ENCODE results near the gene FAM200B. TPM values are rescaled to one million over a fixed set of nuclear protein-coding genes. Genes with fewer than 3 reads are reported as not detected.

The FAM200B gene
- total RNA-seq, 2 experiments from 2014 or later, result 8.3 to 8.9 TPM

DNA sequence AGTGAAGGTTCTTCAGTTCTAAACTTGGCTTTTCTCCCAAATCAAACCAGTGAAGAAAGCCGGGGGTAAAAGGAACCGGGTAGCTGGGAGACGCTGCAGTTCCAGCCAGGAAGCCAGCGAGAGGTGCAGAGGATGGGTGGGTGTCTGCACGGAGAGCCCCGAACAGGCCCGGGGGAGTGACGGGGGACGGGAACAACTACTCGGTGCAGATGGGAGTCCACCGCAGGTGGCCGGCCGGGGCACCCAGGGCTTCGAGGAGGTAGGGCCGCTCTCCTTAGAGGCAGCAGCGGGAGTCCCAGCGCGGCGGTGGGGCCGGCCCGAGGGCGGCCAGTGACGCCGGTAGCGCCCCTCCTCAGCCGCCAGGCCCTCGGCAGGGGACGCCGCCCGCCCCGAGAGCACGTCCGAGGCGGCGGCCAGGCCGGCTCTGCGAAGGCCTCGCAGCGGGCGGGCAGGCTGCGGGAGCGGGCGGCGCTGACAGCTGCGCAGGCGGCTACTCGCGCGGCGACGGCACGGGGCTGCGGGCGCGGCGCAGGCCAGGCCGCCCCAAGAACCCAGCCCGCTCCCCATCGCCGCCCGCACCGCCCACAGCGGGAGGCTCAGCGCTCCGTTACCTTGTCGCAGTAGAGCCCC lies 26.9 kb upstream of the FAM200B start:
- DNase-seq, result peak; percentile 54
- peaks cover 10% of the 10 kb centered on the region for H3K36me3 Mint-ChIP-seq
- CTCF ChIA-PET, result interaction anchor here (0.7 to 1.6 kb wide), 12 partner anchors 9 to 654 kb away, joined by 3 to 4 read pairs (median 3); partner anchors contain the start of gene FAM200B
- POLR2A ChIA-PET, result interaction anchor here (0.9 to 2.4 kb wide), 4 partner anchors 10 to 102 kb away, joined by 3 to 12 read pairs (median 4); partner anchors contain the start of gene FAM200B
- H3K4me3 Mint-ChIP-seq, result peak overlapping the region; percentile 93
- H3K27ac Mint-ChIP-seq, result peak overlapping the region; percentile 94
- H3K27me3 Mint-ChIP-seq, result no peaks in the 10 kb centered on the region
- intact Hi-C loops (cut with micrococcal nuclease), result loop anchor here (1.0 to 10.0 kb wide), 10 partner anchors 27 to 2000 kb away; partner anchors contain the start of genes CD38, CPEB2, FAM200B and TAPT1
- peaks cover 60% of the 10 kb centered on the region for H3K4me1 Mint-ChIP-seq (ENCODE audit: low read depth)
- H3K9me3 Mint-ChIP-seq, result no peaks in the 10 kb centered on the region

DNA sequence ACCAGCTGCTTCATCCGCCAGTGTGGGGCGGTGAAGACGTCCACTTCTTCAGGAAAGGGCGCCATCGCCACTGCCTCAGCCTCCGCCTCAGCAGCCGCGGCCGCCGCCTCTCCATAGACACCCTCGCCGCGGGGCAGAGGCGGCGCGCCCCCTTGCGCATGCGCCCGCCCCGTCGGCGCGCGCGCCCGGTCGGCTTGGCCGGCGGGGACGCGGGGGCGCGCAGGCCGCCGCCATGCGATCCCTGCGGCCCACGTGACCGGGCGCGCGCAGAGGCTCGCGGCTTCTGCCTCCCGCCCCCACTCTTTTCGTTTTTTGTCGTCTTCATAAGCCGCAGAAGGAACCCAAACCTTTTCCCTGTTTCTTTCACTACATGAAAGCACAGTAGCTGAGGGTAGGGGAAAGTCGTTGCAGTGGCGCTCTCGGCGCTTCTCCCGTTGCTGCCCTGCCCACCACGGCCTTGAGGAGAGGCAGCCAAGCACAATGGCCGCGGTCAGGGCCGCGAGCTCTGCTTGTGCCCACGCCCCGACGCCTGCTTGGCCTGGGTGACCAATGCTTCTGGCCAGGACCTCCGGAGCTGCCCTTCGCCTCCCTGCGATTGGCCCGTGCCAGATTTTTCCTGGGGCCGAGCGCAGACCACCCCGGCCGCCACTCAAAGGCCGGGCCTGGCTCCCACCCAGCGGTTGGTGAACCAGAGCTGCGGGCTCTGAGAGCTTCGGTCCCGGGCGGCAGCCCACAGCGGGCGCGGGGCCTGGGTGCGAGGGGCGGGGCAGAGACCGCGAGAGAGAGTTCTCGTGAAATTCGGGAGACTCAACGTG lies 26.2 kb upstream of the FAM200B start, which contains the start of gene FBXL5:
TSS of gene FBXL5 (minus strand) at position 135 of the 815 bp plus-strand sequence. CDS start at position 65, 70 bp downstream.
- Mint-ChIP-seq H3K36me3 (peaks cover 10% of the 10 kb centered on the region), H3K27me3 (no peaks in the 10 kb centered on the region), H3K4me3 (peak within 1 kb of the TSS; percentile 93), H3K9me3 (no peaks in the 10 kb centered on the region), H3K4me1 (ENCODE audit: low read depth) (peaks cover 61% of the 10 kb centered on the region), H3K27ac (peak within 1 kb of the TSS; percentile 94)
- DNase-seq, result peak; percentile 89
- CTCF ChIA-PET, result interaction anchor here (0.9 to 1.6 kb wide), 6 partner anchors 9 to 654 kb away, joined by 3 to 4 read pairs (median 3); partner anchors contain the start of gene FAM200B
- POLR2A ChIA-PET, result interaction anchor here (0.6 to 2.4 kb wide), 7 partner anchors 13 to 654 kb away, joined by 3 to 12 read pairs (median 3); partner anchors contain the start of gene FAM200B
- intact Hi-C loops (cut with micrococcal nuclease), result loop anchor here (1.0 to 10.0 kb wide), 8 partner anchors 26 to 2001 kb away; partner anchors contain the start of genes CD38, CPEB2, FAM200B and TAPT1

DNA sequence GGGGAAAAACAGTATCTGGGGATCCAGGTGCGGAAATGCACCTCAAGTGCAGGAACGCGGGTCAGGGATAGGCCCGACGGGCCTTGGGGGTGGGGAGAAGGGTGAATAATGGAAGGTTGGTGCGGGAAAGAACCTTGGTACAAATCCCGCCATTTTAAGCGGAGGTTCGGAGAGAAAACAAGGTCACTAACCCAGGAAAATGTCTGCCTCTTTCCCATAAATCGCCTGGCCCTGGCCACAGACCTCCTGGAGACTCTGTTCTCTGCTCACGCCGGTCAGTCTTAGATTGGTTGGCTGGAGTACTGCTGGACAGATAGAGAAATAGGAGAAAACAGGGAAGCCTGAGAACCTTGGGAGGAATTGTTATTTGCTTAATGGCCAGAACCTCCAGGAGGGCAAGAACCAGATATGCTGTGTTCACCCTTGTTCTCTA lies 25.6 kb upstream of the FAM200B start:
- peak overlapping the region; percentile 87 for H3K4me3 Mint-ChIP-seq
- no peaks in the 10 kb centered on the region for H3K27me3 Mint-ChIP-seq
- H3K4me1 Mint-ChIP-seq (ENCODE audit: low read depth), result peaks cover 58% of the 10 kb centered on the region
- H3K9me3 Mint-ChIP-seq, result no peaks in the 10 kb centered on the region
- ChIA-PET CTCF (interaction anchor here (0.9 to 1.0 kb wide), 3 partner anchors 8 to 655 kb away, joined by 3 read pairs; no protein-coding TSS in a partner anchor), POLR2A (interaction anchor here (0.6 to 2.4 kb wide), 6 partner anchors 12 to 655 kb away, joined by 3 to 12 read pairs (median 3); partner anchors contain the start of gene FAM200B)
- H3K27ac Mint-ChIP-seq, result peak overlapping the region; percentile 94
- peaks cover 10% of the 10 kb centered on the region for H3K36me3 Mint-ChIP-seq
- DNase-seq, result no peak
- intact Hi-C loops (cut with micrococcal nuclease), result loop anchor here (5.0 to 10.0 kb wide), 4 partner anchors 234 to 2001 kb away; partner anchors contain the start of gene TAPT1

DNA sequence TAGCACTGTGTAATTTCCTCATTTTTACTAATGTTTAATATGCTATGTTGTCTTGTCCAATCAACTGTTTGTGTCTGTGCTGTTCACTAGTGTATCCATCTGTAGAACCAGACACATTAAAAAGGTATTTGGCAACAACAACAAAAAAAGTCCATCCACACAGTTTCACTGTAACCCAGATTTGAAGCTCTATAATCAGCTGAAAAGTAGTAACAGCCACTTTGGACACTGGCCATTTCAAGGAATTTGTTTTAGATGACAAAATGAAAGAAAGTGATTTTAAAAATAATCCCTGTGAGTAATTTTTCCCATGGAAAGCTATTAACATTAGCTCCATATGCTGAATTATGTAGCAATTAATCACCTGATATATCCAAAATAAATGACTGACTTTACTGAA lies 24.3 kb upstream of the FAM200B start:
- no peaks in the 10 kb centered on the region for H3K9me3 Mint-ChIP-seq
- H3K4me3 Mint-ChIP-seq, result no peak overlapping the region
- ChIA-PET CTCF (interaction anchor here (0.6 to 1.1 kb wide), 3 partner anchors 99 to 656 kb away, joined by 3 to 4 read pairs (median 3); no protein-coding TSS in a partner anchor), POLR2A (interaction anchor here (1.1 kb wide), 1 partner anchor 25 kb away, joined by 3 read pairs; no protein-coding TSS in a partner anchor)
- H3K27ac Mint-ChIP-seq, result no peak overlapping the region
- DNase-seq, result no peak
- H3K27me3 Mint-ChIP-seq, result no peaks in the 10 kb centered on the region
- intact Hi-C loops (cut with micrococcal nuclease), result loop anchor here (5.0 to 10.0 kb wide), 4 partner anchors 235 to 2003 kb away; partner anchors contain the start of gene TAPT1
- peaks cover 51% of the 10 kb centered on the region for H3K4me1 Mint-ChIP-seq (ENCODE audit: low read depth)
- peaks cover 10% of the 10 kb centered on the region for H3K36me3 Mint-ChIP-seq

DNA sequence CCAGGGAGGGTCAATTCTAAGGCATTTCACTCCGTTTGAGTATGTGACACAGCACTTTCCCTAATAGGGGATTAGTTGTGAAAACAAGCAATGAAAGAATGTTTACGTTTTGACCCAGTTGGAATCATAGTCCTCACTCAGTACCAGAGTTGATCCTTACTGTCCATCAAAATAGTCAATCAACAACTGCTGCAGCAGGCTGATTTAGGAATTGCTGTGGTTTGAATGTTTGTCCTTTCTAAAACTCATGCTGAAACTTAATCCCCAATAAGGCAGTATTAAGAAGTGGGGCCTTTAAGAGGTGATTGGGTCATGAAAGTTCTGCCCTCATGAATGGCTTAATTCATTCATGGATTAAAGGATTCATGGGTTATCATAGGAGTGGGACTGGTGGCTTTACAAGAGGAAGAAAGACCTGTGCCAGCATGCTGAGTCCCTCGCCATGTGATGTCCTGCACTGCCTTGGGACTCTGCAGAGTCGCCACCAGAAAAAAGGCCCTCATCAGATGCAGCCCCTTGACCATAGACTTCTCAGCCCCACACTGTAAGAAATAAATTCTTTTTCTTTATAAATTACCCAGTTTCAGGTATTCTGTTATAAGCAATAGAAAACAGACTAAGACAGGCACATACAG lies 23.4 kb upstream of the FAM200B start:
- intact Hi-C loops (cut with micrococcal nuclease), result loop anchor here (5.0 to 10.0 kb wide), 4 partner anchors 236 to 2003 kb away; partner anchors contain the start of gene TAPT1
- ChIA-PET POLR2A (no interaction called here), CTCF (interaction anchor here (0.6 to 2.1 kb wide), 4 partner anchors 9 to 421 kb away, joined by 3 to 7 read pairs (median 3); partner anchors contain the start of gene FAM200B)
- no peaks in the 10 kb centered on the region for H3K27me3 Mint-ChIP-seq
- DNase-seq, result no peak
- peaks cover 10% of the 10 kb centered on the region for H3K36me3 Mint-ChIP-seq
- H3K27ac Mint-ChIP-seq, result no peak overlapping the region
- no peak overlapping the region for H3K4me3 Mint-ChIP-seq
- H3K4me1 Mint-ChIP-seq (ENCODE audit: low read depth), result peaks cover 43% of the 10 kb centered on the region
- H3K9me3 Mint-ChIP-seq, result no peaks in the 10 kb centered on the region

DNA sequence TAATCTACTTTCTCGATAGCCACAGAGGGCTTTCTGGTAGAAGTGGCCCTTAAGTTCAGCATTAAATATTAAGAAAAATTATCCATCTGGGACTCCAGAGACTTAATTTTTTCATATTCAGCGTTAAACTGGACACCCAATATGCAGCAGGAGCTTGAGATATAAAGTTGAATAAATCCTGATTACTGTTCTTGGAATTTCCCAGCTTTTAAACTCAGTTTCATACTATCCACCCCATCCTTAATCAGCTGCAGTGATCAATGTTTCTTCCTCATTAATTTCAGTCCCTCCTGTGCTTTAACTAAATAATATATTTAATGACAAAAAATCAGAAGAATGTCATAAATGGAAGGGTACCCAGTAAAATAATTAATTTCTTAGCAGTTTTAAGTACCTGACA lies 22.8 kb upstream of the FAM200B start:
- no peaks in the 10 kb centered on the region for H3K27me3 Mint-ChIP-seq
- no peak overlapping the region for H3K27ac Mint-ChIP-seq
- peaks cover 10% of the 10 kb centered on the region for H3K36me3 Mint-ChIP-seq
- no peak for DNase-seq
- peaks cover 37% of the 10 kb centered on the region for H3K4me1 Mint-ChIP-seq (ENCODE audit: low read depth)
- ChIA-PET POLR2A (no interaction called here), CTCF (interaction anchor here (0.7 to 2.1 kb wide), 3 partner anchors 9 to 422 kb away, joined by 3 to 7 read pairs (median 3); partner anchors contain the start of gene FAM200B)
- H3K4me3 Mint-ChIP-seq, result no peak overlapping the region
- H3K9me3 Mint-ChIP-seq, result no peaks in the 10 kb centered on the region
- intact Hi-C loops (cut with micrococcal nuclease), result loop anchor here (5.0 to 10.0 kb wide), 4 partner anchors 236 to 2004 kb away; partner anchors contain the start of gene TAPT1

DNA sequence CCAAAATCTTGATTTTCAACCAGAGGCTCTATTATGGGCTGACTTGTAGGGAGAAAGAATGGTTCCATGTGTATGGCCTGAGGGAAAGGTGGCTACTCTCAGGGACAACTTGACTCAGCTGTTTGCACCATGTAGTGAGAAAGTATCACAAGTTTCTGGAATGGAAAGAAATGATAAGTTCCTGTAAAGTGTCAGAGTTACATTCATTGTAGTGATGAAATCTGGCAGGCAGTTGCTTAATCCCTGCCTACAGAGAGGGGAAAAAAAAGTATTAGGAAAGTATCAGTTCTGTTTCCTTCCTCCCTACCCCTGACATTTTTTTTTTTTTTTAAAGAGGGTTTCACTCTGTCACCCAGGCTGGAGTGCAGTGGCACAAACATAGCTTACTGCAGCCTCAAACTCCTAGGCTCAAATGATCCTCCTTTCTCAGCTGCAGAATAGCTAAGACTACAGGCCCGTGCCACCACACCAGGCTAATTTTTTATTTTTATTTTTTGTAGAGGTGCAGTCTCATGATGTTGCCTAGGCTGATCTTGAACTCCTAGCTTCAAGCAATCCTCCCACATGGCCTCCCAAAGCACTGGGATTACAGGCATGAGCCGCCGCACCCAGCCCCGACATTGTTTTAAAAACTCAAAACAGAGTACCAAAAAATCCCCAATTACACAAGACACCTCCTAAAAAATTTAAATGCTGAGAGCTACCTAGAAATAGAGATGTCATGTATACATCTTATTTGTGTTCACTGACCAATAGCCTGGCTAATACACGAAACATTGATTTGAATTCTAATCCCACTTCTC lies 21.7 kb upstream of the FAM200B start:
- Mint-ChIP-seq H3K27ac (peak overlapping the region; percentile 11), H3K36me3 (peaks cover 5% of the 10 kb centered on the region), H3K27me3 (no peaks in the 10 kb centered on the region), H3K4me1 (ENCODE audit: low read depth) (peaks cover 32% of the 10 kb centered on the region), H3K4me3 (no peak overlapping the region), H3K9me3 (no peaks in the 10 kb centered on the region)
- POLR2A ChIA-PET, result interaction anchor here (0.7 kb wide), 1 partner anchor 235 kb away, joined by 3 read pairs; no protein-coding TSS in a partner anchor
- CTCF ChIA-PET, result interaction anchor here (0.6 to 2.1 kb wide), 5 partner anchors 21 to 730 kb away, joined by 3 to 7 read pairs (median 3); partner anchors contain the start of gene FAM200B
- peak; percentile 13 for DNase-seq
- intact Hi-C loops (cut with micrococcal nuclease), result loop anchor here (1.0 to 10.0 kb wide), 5 partner anchors 21 to 2005 kb away; partner anchors contain the start of genes FAM200B and TAPT1

DNA sequence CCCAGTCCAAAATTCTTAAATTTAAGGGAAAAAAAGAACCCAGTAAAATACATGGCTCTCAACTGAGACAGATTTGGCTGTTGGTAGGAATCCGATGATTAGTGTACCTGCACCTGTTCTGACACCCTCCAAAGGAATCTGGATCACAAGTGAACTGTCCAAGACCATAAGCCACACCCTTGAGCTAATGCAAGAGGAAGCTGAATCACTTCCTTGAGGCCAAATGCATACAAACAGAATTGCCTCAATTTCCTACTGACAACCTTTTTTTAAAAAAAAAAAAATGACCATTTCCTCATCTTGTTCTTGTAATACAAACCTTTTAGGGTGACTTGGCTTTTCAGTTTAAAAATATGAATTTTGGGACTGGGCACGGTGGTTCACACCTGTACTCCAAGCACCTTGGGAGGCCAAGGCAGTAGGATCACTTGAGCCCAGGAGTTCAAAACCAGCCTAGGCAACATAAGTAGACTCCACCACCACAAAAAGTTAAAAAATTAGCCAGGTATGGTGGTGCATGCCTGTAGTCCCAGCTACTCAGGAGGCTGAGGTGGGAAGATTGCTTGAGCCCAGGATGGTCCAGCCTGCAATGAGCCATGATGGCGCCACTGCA lies 15.8 kb upstream of the FAM200B start:
- H3K27ac Mint-ChIP-seq, result no peak overlapping the region
- peaks cover 6% of the 10 kb centered on the region for H3K36me3 Mint-ChIP-seq

DNA sequence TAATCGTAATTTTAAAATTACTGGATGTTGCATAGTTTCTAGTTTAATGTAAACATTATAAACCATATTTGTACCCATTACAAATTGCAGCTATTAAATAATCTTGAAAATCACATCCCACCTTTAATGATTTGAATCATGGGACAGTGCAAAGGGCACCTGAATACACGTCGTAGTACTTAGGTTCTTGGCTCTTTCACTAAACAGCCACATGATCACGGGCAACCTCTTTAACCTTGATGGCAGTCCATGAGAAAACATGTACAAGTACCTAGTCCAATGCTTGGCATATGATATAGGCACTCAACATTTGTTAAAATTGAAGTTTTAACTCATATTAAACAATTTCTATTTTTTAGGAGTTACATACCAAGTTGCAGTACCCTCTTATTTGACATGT lies 14.6 kb upstream of the FAM200B start:
- no peak for DNase-seq
- POLR2A ChIA-PET, result no interaction called here
- peaks cover 6% of the 10 kb centered on the region for H3K36me3 Mint-ChIP-seq
- intact Hi-C loops (cut with micrococcal nuclease), result no loop called here
- no peak overlapping the region for H3K27ac Mint-ChIP-seq
- no peaks in the 10 kb centered on the region for H3K9me3 Mint-ChIP-seq
- no peaks in the 10 kb centered on the region for H3K27me3 Mint-ChIP-seq
- H3K4me3 Mint-ChIP-seq, result no peak overlapping the region
- CTCF ChIA-PET, result interaction anchor here (2.1 kb wide), 1 partner anchor 17 kb away, joined by 4 read pairs; no protein-coding TSS in a partner anchor
- peaks cover 6% of the 10 kb centered on the region for H3K4me1 Mint-ChIP-seq (ENCODE audit: low read depth)

More for the DNA sequence above, 15.8 kb upstream of the FAM200B start:
- DNase-seq, result no peak
- H3K9me3 Mint-ChIP-seq, result no peaks in the 10 kb centered on the region
- ChIA-PET CTCF (interaction anchor here (0.6 to 2.1 kb wide), 2 partner anchors 16 to 257 kb away, joined by 3 to 4 read pairs; no protein-coding TSS in a partner anchor), POLR2A (no interaction called here)
- no peak overlapping the region for H3K4me3 Mint-ChIP-seq
- intact Hi-C loops (cut with micrococcal nuclease), result no loop called here
- H3K27me3 Mint-ChIP-seq, result no peaks in the 10 kb centered on the region
- H3K4me1 Mint-ChIP-seq (ENCODE audit: low read depth), result peaks cover 11% of the 10 kb centered on the region

Data from activated CD4-positive, alpha-beta memory T cell treated with anti-CD3 and anti-CD28 coated beads for 36 hours (primary cell).